ENCODE measurements around the gene CREB5. TPM values are rescaled to one million over a fixed set of nuclear protein-coding genes. Genes with fewer than 3 reads are reported as not detected.

The CREB5 gene
- polyA plus RNA-seq, 1 donor from 2014 or later = 3.7 TPM

DNA sequence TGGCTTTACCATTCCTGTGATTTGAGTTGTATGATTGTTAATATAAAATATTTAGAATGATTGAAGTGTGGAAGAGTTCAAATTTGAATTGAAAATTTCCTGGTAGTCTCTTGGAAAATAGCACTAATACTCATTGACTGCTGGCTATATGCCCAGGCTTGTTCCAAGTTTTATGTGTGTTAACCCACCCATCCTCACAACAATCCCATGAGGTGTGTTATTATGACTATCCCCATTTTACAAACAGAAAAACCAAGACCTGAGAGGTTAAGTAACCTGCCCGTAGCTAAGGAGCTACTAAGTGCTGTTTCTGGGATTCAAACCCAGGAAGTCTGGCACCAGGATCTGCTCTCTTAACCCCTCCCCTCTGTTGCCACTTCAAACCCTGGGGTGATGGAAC lies 213.9 kb downstream of the CREB5 start:
- Histone ChIP-seq H3K4me2 (ENCODE audit: low read length) (no peak overlapping the region), H3K9me3 (ENCODE audit: low read length) (no peaks in the 10 kb centered on the region), H3K79me2 (replicated peaks; ENCODE audit: insufficient read depth, low read length) (no peaks in the 10 kb centered on the region), H3F3A (ENCODE audit: insufficient read depth, low read length, poor library complexity, severe bottlenecking) (no peaks in the 10 kb centered on the region), H3K4me3 (ENCODE audit: low read length) (no peak overlapping the region), H3K36me3 (ENCODE audit: insufficient read depth, low read length) (no peaks in the 10 kb centered on the region), H3K9me2 (ENCODE audit: insufficient read depth, low read length) (no peaks in the 10 kb centered on the region), H3K9ac (ENCODE audit: low read length) (no peak overlapping the region), H3K27me3 (ENCODE audit: insufficient read depth, low read depth, low read length) (no peaks in the 10 kb centered on the region), H3K27ac (ENCODE audit: low read length) (no peak overlapping the region), H2AFZ (ENCODE audit: low read depth, low read length) (no peak overlapping the region), H4K20me1 (ENCODE audit: insufficient read depth) (no peaks in the 10 kb centered on the region)
- TF ChIP-seq RAD21 (conservative IDR thresholded peaks at IDR 0.05) (no peak), MXI1 (conservative IDR thresholded peaks at IDR 0.05; ENCODE audit: poor library complexity, severe bottlenecking) (no peak), EZH2 (IDR thresholded peaks at IDR 0.05; ENCODE audit: borderline replicate concordance, insufficient read depth, low read length, poor library complexity, severe bottlenecking) (no peak), POLR2AphosphoS5 (IDR thresholded peaks at IDR 0.05) (no peak), EP300 (conservative IDR thresholded peaks at IDR 0.05; ENCODE audit: poor library complexity, severe bottlenecking) (no peak), SMC3 (conservative IDR thresholded peaks at IDR 0.05; ENCODE audit: poor library complexity) (no peak), TAF1 (IDR thresholded peaks at IDR 0.05; ENCODE audit: low read depth) (no peak)
- TF ChIP-seq, protein P1, sequence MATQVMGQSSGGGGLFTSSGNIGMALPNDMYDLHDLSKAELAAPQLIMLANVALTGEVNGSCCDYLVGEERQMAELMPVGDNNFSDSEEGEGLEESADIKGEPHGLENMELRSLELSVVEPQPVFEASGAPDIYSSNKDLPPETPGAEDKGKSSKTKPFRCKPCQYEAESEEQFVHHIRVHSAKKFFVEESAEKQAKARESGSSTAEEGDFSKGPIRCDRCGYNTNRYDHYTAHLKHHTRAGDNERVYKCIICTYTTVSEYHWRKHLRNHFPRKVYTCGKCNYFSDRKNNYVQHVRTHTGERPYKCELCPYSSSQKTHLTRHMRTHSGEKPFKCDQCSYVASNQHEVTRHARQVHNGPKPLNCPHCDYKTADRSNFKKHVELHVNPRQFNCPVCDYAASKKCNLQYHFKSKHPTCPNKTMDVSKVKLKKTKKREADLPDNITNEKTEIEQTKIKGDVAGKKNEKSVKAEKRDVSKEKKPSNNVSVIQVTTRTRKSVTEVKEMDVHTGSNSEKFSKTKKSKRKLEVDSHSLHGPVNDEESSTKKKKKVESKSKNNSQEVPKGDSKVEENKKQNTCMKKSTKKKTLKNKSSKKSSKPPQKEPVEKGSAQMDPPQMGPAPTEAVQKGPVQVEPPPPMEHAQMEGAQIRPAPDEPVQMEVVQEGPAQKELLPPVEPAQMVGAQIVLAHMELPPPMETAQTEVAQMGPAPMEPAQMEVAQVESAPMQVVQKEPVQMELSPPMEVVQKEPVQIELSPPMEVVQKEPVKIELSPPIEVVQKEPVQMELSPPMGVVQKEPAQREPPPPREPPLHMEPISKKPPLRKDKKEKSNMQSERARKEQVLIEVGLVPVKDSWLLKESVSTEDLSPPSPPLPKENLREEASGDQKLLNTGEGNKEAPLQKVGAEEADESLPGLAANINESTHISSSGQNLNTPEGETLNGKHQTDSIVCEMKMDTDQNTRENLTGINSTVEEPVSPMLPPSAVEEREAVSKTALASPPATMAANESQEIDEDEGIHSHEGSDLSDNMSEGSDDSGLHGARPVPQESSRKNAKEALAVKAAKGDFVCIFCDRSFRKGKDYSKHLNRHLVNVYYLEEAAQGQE (IDR thresholded peaks at IDR 0.05; ENCODE audit: borderline replicate concordance) = no peak
- TF ChIP-seq, protein P2, sequence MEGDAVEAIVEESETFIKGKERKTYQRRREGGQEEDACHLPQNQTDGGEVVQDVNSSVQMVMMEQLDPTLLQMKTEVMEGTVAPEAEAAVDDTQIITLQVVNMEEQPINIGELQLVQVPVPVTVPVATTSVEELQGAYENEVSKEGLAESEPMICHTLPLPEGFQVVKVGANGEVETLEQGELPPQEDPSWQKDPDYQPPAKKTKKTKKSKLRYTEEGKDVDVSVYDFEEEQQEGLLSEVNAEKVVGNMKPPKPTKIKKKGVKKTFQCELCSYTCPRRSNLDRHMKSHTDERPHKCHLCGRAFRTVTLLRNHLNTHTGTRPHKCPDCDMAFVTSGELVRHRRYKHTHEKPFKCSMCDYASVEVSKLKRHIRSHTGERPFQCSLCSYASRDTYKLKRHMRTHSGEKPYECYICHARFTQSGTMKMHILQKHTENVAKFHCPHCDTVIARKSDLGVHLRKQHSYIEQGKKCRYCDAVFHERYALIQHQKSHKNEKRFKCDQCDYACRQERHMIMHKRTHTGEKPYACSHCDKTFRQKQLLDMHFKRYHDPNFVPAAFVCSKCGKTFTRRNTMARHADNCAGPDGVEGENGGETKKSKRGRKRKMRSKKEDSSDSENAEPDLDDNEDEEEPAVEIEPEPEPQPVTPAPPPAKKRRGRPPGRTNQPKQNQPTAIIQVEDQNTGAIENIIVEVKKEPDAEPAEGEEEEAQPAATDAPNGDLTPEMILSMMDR (IDR thresholded peaks at IDR 0.05; ENCODE audit: poor library complexity, severe bottlenecking) = no peak

DNA sequence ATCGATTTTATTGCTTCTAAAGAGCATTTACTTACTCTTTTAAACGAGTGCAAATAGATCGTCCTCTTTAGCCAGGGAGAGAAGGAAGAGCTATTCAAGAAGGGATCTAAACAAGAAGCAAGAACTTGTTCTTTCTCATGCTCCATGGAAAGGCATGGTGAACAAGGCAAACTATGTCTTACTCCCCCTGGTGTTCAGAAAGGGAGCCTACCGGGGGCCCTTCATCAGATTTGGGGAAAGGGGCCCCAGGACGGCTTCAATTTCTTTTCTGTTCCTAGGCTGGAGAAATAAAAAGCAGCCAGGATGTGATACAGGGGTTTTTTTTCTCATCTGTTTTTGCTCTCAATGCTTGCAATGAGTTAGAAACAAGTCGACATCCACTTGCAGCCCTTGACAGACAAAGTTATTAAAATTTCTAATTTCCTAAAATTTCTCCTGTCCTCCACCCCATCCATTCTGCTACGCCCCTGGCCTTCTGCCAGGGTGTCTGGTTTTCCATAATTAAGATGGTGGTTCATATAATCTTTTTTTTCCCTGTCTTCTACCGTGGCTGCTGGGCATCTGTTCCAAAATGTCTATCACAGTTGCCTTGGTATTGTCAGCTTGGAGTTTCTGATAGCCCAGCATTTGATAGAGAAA lies 214.4 kb downstream of the CREB5 start:
- H4K20me1 ChIP-seq (ENCODE audit: insufficient read depth) = no peaks in the 10 kb centered on the region
- H3K9me2 ChIP-seq (ENCODE audit: insufficient read depth, low read length) = no peaks in the 10 kb centered on the region
- no peaks in the 10 kb centered on the region for H3K36me3 ChIP-seq (ENCODE audit: insufficient read depth, low read length)
- no peak overlapping the region for H3K9ac ChIP-seq (ENCODE audit: low read length)
- no peak overlapping the region for H3K27ac ChIP-seq (ENCODE audit: low read length)
- no peaks in the 10 kb centered on the region for H3F3A ChIP-seq (ENCODE audit: insufficient read depth, low read length, poor library complexity, severe bottlenecking)
- no peak overlapping the region for H3K4me2 ChIP-seq (ENCODE audit: low read length)
- H2AFZ ChIP-seq (ENCODE audit: low read depth, low read length) = no peak overlapping the region
- TF ChIP-seq, protein P2 (IDR thresholded peaks at IDR 0.05; ENCODE audit: poor library complexity, severe bottlenecking) = peak; percentile 32
- no peak for TF ChIP-seq SMC3 (conservative IDR thresholded peaks at IDR 0.05; ENCODE audit: poor library complexity)
- no peak for TF ChIP-seq RAD21 (conservative IDR thresholded peaks at IDR 0.05)
- H3K9me3 ChIP-seq (ENCODE audit: low read length) = no peaks in the 10 kb centered on the region
- no peaks in the 10 kb centered on the region for H3K79me2 ChIP-seq (replicated peaks; ENCODE audit: insufficient read depth, low read length)
- no peaks in the 10 kb centered on the region for H3K27me3 ChIP-seq (ENCODE audit: insufficient read depth, low read depth, low read length)
- H3K4me3 ChIP-seq (ENCODE audit: low read length) = no peak overlapping the region
